ENCODE measurements around the gene PPP1R14B. TPM values are rescaled to one million over a fixed set of nuclear protein-coding genes. Genes with fewer than 3 reads are reported as not detected.

PPP1R14B gene
- total RNA-seq, 1 experiment from 2014 or later, result 1,496 TPM

- H3K9me2 ChIP-seq (replicated peaks; ENCODE audit: low read length), result no peaks in the 10 kb centered on the region
- ChIA-PET CTCF (no interaction called here), POLR2A (ENCODE audit: unreplicated experiment) (no interaction called here)
- H2AFZ ChIP-seq (ENCODE audit: low read length), result no peak overlapping the region
- no peak for TF ChIP-seq EZH2phosphoT487 (IDR thresholded peaks at IDR 0.05; ENCODE audit: borderline replicate concordance, low read length)
- no TSS peak for BruUV-seq (replicated peaks)
- DNase-seq (no peak), ATAC-seq (peak; percentile 19; the same call in 1 of the 2 replicates)
- intact Hi-C loops (cut with micrococcal nuclease), result no loop called here
- H3K4me1 ChIP-seq (ENCODE audit: insufficient read depth, low read length), result peaks cover 8% of the 10 kb centered on the region
- no peaks in the 10 kb centered on the region for H4K20me1 ChIP-seq (ENCODE audit: low read length)
- H3K36me3 ChIP-seq (ENCODE audit: low read depth, low read length), result no peaks in the 10 kb centered on the region
- peak overlapping the region; percentile 56; the same call in 1 of the 2 replicates for H3K4me3 ChIP-seq (ENCODE audit: low read length)
- no peaks in the 10 kb centered on the region for H3K9me3 ChIP-seq (ENCODE audit: low read length)
- H3K79me2 ChIP-seq (ENCODE audit: low read length), result peaks cover 13% of the 10 kb centered on the region; the same call in 1 of the 2 replicates
- peak overlapping the region; percentile 68 for H3K4me2 ChIP-seq (ENCODE audit: low read length)
- no peaks in the 10 kb centered on the region for H3F3A ChIP-seq (ENCODE audit: low read length, unreplicated experiment)
- no peak overlapping the region for H3K9ac ChIP-seq (ENCODE audit: low read length)
- no peak overlapping the region for H3K27ac ChIP-seq (ENCODE audit: low read length)
- peaks cover 20% of the 10 kb centered on the region for H3K27me3 ChIP-seq (ENCODE audit: low read length)
These were observed 43.9 kb upstream of the PPP1R14B start for GRCh38 chr11:64290352-64291261.

- Histone ChIP-seq H3K9me2 (replicated peaks; ENCODE audit: low read length) (no peaks in the 10 kb centered on the region), H3K4me3 (ENCODE audit: low read length) (no peak overlapping the region), H2AFZ (ENCODE audit: low read length) (no peak overlapping the region), H3K79me2 (ENCODE audit: low read length) (peaks cover 15% of the 10 kb centered on the region), H3K4me2 (ENCODE audit: low read length) (no peak overlapping the region), H3K9ac (ENCODE audit: low read length) (no peak overlapping the region), H3K27ac (ENCODE audit: low read length) (no peak overlapping the region), H4K20me1 (ENCODE audit: low read length) (no peaks in the 10 kb centered on the region), H3K4me1 (ENCODE audit: insufficient read depth, low read length) (peaks cover 8% of the 10 kb centered on the region), H3F3A (ENCODE audit: low read length, unreplicated experiment) (no peaks in the 10 kb centered on the region), H3K9me3 (ENCODE audit: low read length) (no peaks in the 10 kb centered on the region), H3K36me3 (ENCODE audit: low read depth, low read length) (no peaks in the 10 kb centered on the region), H3K27me3 (ENCODE audit: low read length) (peaks cover 20% of the 10 kb centered on the region)
- ATAC-seq (no peak), DNase-seq (no peak)
- POLR2A ChIA-PET (ENCODE audit: unreplicated experiment), result no interaction called here
- intact Hi-C loops (cut with micrococcal nuclease), result no loop called here
- CTCF ChIA-PET, result interaction anchor here (1.4 kb wide), 1 partner anchor 11 kb away, joined by 4 read pairs; the partner anchor contains the start of gene CATSPERZ
- no TSS peak for BruUV-seq (replicated peaks)
- TF ChIP-seq CTCF (conservative IDR thresholded peaks at IDR 0.05; ENCODE audit: low read depth, low read length) (no peak), EZH2 (IDR thresholded peaks at IDR 0.05; ENCODE audit: low read length, unreplicated experiment) (no peak), EZH2phosphoT487 (IDR thresholded peaks at IDR 0.05; ENCODE audit: borderline replicate concordance, low read length) (no peak)
These were observed 42.3 kb upstream of the PPP1R14B start for GRCh38 chr11:64289002-64289564.

- no peaks in the 10 kb centered on the region for H3K9me3 ChIP-seq (ENCODE audit: low read length)
- H3K27me3 ChIP-seq (ENCODE audit: low read length), result peaks cover 20% of the 10 kb centered on the region
- H3K79me2 ChIP-seq (ENCODE audit: low read length), result peaks cover 23% of the 10 kb centered on the region
- H3K4me2 ChIP-seq (ENCODE audit: low read length), result no peak overlapping the region
- no TSS peak for BruUV-seq (replicated peaks)
- no peak for TF ChIP-seq EZH2 (IDR thresholded peaks at IDR 0.05; ENCODE audit: low read length, unreplicated experiment)
- TF ChIP-seq CTCF (conservative IDR thresholded peaks at IDR 0.05; ENCODE audit: low read depth, low read length), result no peak
- TF ChIP-seq EZH2phosphoT487 (IDR thresholded peaks at IDR 0.05; ENCODE audit: borderline replicate concordance, low read length), result no peak
- no peak overlapping the region for H3K4me3 ChIP-seq (ENCODE audit: low read length)
- no peak for DNase-seq
- POLR2A ChIA-PET (ENCODE audit: unreplicated experiment), result no interaction called here
- H3K36me3 ChIP-seq (ENCODE audit: low read depth, low read length), result no peaks in the 10 kb centered on the region
- H4K20me1 ChIP-seq (ENCODE audit: low read length), result no peaks in the 10 kb centered on the region
- H3K4me1 ChIP-seq (ENCODE audit: insufficient read depth, low read length), result peaks cover 14% of the 10 kb centered on the region
- H3K9ac ChIP-seq (ENCODE audit: low read length), result no peak overlapping the region
- no peak for ATAC-seq
- CTCF ChIA-PET, result interaction anchor here (1.4 kb wide), 1 partner anchor 12 kb away, joined by 4 read pairs; the partner anchor contains the start of gene CATSPERZ
- H3K27ac ChIP-seq (ENCODE audit: low read length), result no peak overlapping the region
- no peak overlapping the region for H2AFZ ChIP-seq (ENCODE audit: low read length)
- no peaks in the 10 kb centered on the region for H3F3A ChIP-seq (ENCODE audit: low read length, unreplicated experiment)
- intact Hi-C loops (cut with micrococcal nuclease), result no loop called here
- no peaks in the 10 kb centered on the region for H3K9me2 ChIP-seq (replicated peaks; ENCODE audit: low read length)
These were observed 41.6 kb upstream of the PPP1R14B start for GRCh38 chr11:64288353-64288750.
